PC-9 (cell line): ENCODE measurements around the gene ATP4A. TPM values are rescaled to one million over a fixed set of nuclear protein-coding genes. Genes with fewer than 3 reads are reported as not detected.

ENCODE experiments used
- BruUV-seq: library from RNA; stranded (reverse); fragments of 400-500 nt; replicated peaks from 2 replicates; lab custom pipeline; 2021; lab: Mats Ljungman, UMichigan
- CTCF ChIA-PET: fragments of 300-600 bp; sonication (Branson Sonifier 250); formaldehyde crosslinking; loops from one replicate; lab custom pipeline; 2022; ENCODE audit warnings: antibody characterized with exemption; lab: Charles Lee
- POLR2A ChIA-PET: fragments of 300-600 bp; sonication (Branson Sonifier 250); formaldehyde crosslinking; loops from one replicate; lab custom pipeline; 2022; ENCODE audit warnings: antibody characterized with exemption; ENCODE audit not compliant: unreplicated experiment; lab: Charles Lee
- DNase-seq, 2 experiments: peaks; one replicate each; pipeline versions ENCODE4 v3.0.0 to v3.0.0-alpha.2; 2015 to 2022; ENCODE audit warnings: mixed read lengths in 1 of 2
- H2AFZ ChIP-seq: fragments of 200-600 bp; sonication (generic); 2 replicates; pipeline ENCODE4 v1.8.1; 2017; ENCODE audit warnings: antibody characterized with exemption
- H3F3A ChIP-seq: fragments of 200-600 bp; sonication (generic); 2 replicates; pipeline ENCODE4 v1.8.1; 2017; ENCODE audit warnings: antibody characterized with exemption, mild to moderate bottlenecking, low read depth; ENCODE audit not compliant: insufficient read depth
- H3K27ac ChIP-seq: fragments of 200-600 bp; sonication (generic); 2 replicates; pipeline ENCODE4 v1.6.1; 2016; ENCODE audit warnings: mixed run types
- H3K27me3 ChIP-seq: fragments of 200-600 bp; sonication (generic); 2 replicates; pipeline ENCODE4 v1.6.1; 2016; ENCODE audit warnings: low read depth, mixed run types; ENCODE audit not compliant: insufficient read depth
- H3K36me3 ChIP-seq: fragments of 200-600 bp; sonication (generic); 2 replicates; pipeline ENCODE4 v1.6.1; 2016; ENCODE audit warnings: low read depth, mixed run types
- H3K4me1 ChIP-seq: fragments of 200-600 bp; sonication (generic); replicated peaks from 2 replicates; pipeline ENCODE4 v1.6.1; 2016; ENCODE audit warnings: mixed run types; ENCODE audit not compliant: insufficient read depth
- H3K4me2 ChIP-seq: fragments of 200-600 bp; sonication (generic); 2 replicates; pipeline ENCODE4 v1.6.1; 2017; ENCODE audit warnings: mixed run types
- H3K4me3 ChIP-seq: fragments of 200-600 bp; sonication (generic); 2 replicates; pipeline ENCODE4 v1.6.1; 2016; ENCODE audit warnings: mixed run types
- H3K79me2 ChIP-seq: fragments of 200-600 bp; sonication (generic); 2 replicates; pipeline ENCODE4 v1.6.1; 2017; ENCODE audit warnings: low read depth, mixed run types
- H3K9me2 ChIP-seq: fragments of 200-600 bp; sonication (generic); 2 replicates; pipeline ENCODE4 v1.8.1; 2017; ENCODE audit warnings: mild to moderate bottlenecking; ENCODE audit not compliant: insufficient read depth
- H3K9me3 ChIP-seq: fragments of 200-600 bp; sonication (generic); 2 replicates; pipeline ENCODE4 v1.8.1; 2016; ENCODE audit warnings: low read depth; ENCODE audit not compliant: insufficient read depth
- H4K20me1 ChIP-seq: fragments of 200-600 bp; sonication (generic); 2 replicates; pipeline ENCODE4 v1.8.1; 2017; ENCODE audit not compliant: insufficient read depth
- EZH2 ChIP-seq: fragments of 200-600 bp; sonication (generic); IDR thresholded peaks from 2 replicates; pipeline ENCODE4 v1.8.0; 2017; ENCODE audit warnings: antibody characterized with exemption, low read depth
- intact Hi-C: fragments of 100-400 bp; cut with micrococcal nuclease; formaldehyde crosslinking; loops from one replicate; pipeline ENCODE4 v1.10.0; 2022; ENCODE audit not compliant: unreplicated experiment
- total RNA-seq: library from RNA; stranded (reverse); gene quantifications from 2 replicates; pipeline ENCODE4 v1.2.3, GENCODE V29; 2021
- TF ChIP-seq, protein P1 (sequence below): fragments of 200-600 bp; sonication (generic); conservative IDR thresholded peaks from 2 replicates; pipeline ENCODE4 v1.6.1; 2017; ENCODE audit warnings: mixed run types, antibody characterized with exemption, mild to moderate bottlenecking, moderate library complexity

ATP4A gene
- total RNA-seq, 1 experiment from 2014 or later = not detected

DNA sequence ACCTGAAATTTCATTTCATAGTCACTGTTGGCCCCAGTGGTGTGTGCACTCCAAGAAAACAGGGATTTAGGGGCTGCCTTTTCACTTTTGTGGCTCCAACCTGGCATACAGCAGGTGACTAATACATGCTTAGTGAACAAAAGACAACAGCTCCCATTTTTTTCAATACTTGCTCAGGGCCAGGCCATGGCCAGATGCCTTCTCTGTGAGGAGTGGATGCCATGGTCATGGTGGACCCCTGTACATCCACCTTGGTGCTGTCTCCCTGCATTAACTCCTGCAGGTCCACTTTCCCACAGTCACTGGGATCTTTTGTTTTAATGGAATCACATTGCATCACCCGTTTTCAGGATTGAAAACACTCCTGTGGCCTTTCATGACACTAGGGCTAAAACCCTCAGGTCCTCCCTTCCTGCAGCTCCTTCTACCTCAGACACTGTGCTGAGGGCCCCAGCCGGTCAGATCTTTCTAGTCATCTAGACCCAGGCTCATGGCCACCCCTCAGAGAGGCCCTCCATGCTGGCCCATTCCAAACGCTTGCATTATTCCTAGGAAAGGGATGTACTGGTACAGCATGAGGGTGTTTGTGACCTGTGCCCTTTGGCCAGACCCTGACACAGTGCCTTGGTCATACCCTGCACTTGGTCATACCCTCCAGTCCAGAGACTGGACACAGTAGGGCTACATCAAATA lies 19.2 kb downstream of the ATP4A start:
- Histone ChIP-seq H3K9me3 (no peaks in the 10 kb centered on the region), H3K4me3 (peak overlapping the region; percentile 100), H3K36me3 (peaks cover 6% of the 10 kb centered on the region; the same call in 1 of the 2 replicates), H3K27ac (no peak overlapping the region), H4K20me1 (no peaks in the 10 kb centered on the region; the same call in 1 of the 2 replicates), H3K27me3 (no peaks in the 10 kb centered on the region), H3K4me1 (peaks cover 14% of the 10 kb centered on the region), H3K9me2 (no peaks in the 10 kb centered on the region), H3K79me2 (peaks cover 42% of the 10 kb centered on the region), H3F3A (no peaks in the 10 kb centered on the region), H2AFZ (peak overlapping the region; percentile 99; the same call in 1 of the 2 replicates), H3K4me2 (peak overlapping the region; percentile 98)
- CTCF ChIA-PET = no interaction called here
- intact Hi-C loops = loop anchor here (2.0 kb wide), 1 partner anchor 191 kb away; no protein-coding TSS in a partner anchor
- BruUV-seq = no TSS peak
- no peak for TF ChIP-seq EZH2
- TF ChIP-seq, protein P1, sequence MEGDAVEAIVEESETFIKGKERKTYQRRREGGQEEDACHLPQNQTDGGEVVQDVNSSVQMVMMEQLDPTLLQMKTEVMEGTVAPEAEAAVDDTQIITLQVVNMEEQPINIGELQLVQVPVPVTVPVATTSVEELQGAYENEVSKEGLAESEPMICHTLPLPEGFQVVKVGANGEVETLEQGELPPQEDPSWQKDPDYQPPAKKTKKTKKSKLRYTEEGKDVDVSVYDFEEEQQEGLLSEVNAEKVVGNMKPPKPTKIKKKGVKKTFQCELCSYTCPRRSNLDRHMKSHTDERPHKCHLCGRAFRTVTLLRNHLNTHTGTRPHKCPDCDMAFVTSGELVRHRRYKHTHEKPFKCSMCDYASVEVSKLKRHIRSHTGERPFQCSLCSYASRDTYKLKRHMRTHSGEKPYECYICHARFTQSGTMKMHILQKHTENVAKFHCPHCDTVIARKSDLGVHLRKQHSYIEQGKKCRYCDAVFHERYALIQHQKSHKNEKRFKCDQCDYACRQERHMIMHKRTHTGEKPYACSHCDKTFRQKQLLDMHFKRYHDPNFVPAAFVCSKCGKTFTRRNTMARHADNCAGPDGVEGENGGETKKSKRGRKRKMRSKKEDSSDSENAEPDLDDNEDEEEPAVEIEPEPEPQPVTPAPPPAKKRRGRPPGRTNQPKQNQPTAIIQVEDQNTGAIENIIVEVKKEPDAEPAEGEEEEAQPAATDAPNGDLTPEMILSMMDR = no peak
- POLR2A ChIA-PET = no interaction called here
- no peak for DNase-seq

DNA sequence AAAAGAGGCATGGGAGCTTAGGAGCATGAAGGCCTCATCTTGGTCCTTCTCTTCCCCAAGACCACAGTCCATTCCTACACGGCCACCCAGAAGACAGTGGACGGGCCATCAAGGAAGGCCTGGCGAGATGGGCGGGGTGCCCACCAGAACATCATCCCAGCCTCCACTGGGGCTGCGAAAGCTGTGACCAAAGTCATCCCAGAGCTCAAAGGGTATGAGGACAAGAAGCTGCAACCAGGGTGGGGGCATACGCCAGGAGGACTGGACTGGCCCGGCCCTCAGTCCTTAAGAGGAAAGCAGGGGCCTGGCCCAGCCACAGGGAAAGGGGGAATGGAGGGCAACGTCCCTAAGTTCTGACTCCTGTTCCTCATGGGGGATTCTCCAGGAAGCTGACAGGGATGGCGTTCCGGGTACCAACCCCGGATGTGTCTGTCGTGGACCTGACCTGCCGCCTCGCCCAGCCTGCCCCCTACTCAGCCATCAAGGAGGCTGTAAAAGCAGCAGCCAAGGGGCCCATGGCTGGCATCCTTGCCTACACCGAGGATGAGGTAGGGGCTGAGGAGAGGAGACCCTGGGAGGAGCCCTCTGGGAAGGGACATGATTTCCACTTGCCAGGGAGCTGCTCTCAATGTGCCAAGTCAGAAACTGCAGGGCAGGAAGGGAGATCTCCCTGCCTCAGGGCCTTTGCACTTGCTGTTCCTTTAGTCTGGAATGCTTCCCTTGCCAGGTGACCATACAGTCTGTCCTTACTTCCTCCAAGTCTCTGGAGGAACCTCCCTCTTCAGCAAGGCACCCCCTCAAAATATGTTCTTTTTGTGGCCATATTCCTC lies 20.0 kb downstream of the ATP4A start:
- Histone ChIP-seq H2AFZ (no peak overlapping the region), H3K79me2 (peaks cover 42% of the 10 kb centered on the region), H3K9me2 (no peaks in the 10 kb centered on the region), H3K27ac (no peak overlapping the region), H3K27me3 (no peaks in the 10 kb centered on the region), H3K4me3 (peak overlapping the region; percentile 100; the same call in 1 of the 2 replicates), H3K4me2 (peak overlapping the region; percentile 98), H4K20me1 (no peaks in the 10 kb centered on the region), H3F3A (no peaks in the 10 kb centered on the region), H3K9me3 (no peaks in the 10 kb centered on the region), H3K36me3 (peaks cover 6% of the 10 kb centered on the region; the same call in 1 of the 2 replicates), H3K4me1 (peaks cover 14% of the 10 kb centered on the region)
- CTCF ChIA-PET = no interaction called here
- intact Hi-C loops = loop anchor here (2.0 kb wide), 1 partner anchor 191 kb away; no protein-coding TSS in a partner anchor
- DNase-seq = no peak
- no TSS peak for BruUV-seq
- TF ChIP-seq, protein P1 = no peak
- TF ChIP-seq EZH2 = no peak
- POLR2A ChIA-PET = no interaction called here

DNA sequence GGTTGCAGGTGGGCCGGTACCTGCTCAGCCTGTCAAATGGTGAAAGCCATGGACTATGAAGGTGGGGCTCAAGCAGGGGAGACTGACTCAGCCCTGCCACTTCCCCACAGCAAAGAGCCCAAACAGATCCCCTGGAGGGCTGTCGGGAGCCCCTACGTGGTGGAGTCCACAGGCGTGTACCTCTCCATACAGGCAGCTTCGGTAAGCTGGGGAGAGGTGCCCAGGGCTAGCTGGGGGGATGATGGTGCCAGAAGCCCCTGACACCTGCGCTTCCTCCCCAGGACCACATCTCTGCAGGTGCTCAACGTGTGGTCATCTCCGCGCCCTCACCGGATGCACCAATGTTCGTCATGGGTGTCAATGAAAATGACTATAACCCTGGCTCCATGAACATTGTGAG lies 21.2 kb downstream of the ATP4A start:
- H3F3A ChIP-seq = no peaks in the 10 kb centered on the region
- no peak overlapping the region for H2AFZ ChIP-seq
- TF ChIP-seq, protein P1 = no peak
- TF ChIP-seq EZH2 = no peak
- no TSS peak for BruUV-seq
- CTCF ChIA-PET = no interaction called here
- intact Hi-C loops = no loop called here
- no peak overlapping the region for H3K27ac ChIP-seq
- H3K79me2 ChIP-seq = peaks cover 37% of the 10 kb centered on the region
- POLR2A ChIA-PET = no interaction called here
- H3K4me1 ChIP-seq = peaks cover 14% of the 10 kb centered on the region
- no peak overlapping the region for H3K4me2 ChIP-seq
- H3K36me3 ChIP-seq = no peaks in the 10 kb centered on the region; the same call in 1 of the 2 replicates
- H3K9me3 ChIP-seq = no peaks in the 10 kb centered on the region
- H4K20me1 ChIP-seq = no peaks in the 10 kb centered on the region; the same call in 1 of the 2 replicates
- no peaks in the 10 kb centered on the region for H3K27me3 ChIP-seq
- no peak overlapping the region for H3K4me3 ChIP-seq
- no peak for DNase-seq
- no peaks in the 10 kb centered on the region for H3K9me2 ChIP-seq
